ENCODE results near the gene ZCCHC4. TPM values are rescaled to one million over a fixed set of nuclear protein-coding genes. Genes with fewer than 3 reads are reported as not detected.
"Not testable (repeated sequence)": the region's sequence is repeated elsewhere in the genome, so short reads cannot be mapped to it uniquely, and the experiment has no call there.

Gene ZCCHC4
- polyA plus RNA-seq, 1 donor (not counting 4 experiments of a cell fraction or from before 2014, with no cell fraction given) = 10.8 TPM

DNA sequence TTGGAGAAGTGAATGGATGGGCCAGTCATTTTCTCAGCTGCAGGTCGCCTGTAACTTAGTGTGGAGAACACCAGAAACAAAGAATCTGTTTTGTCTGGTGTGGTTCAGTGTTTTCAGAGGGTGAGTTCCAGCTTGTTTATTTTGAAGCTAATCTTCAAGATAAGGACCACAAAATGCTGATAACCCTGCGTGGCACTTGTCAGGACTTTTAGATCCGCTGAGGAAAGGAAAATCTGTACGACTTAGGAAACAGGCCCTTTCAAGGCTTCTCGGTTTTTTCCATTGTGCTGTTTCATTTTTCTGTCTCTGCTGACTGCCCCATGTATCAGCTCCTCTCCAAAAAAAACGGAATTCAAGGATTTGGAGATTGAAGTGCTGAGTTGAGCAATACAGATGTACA, 55.7 kb downstream of the ZCCHC4 start:
- no peak overlapping the region for H3K27ac ChIP-seq (ENCODE audit: control insufficient read depth, insufficient read depth, low read length)
- DNase-seq (ENCODE audit: low read depth, low spot score) = no peak
- no peaks in the 10 kb centered on the region for H4K20me1 ChIP-seq (ENCODE audit: control insufficient read depth, extremely low read depth, insufficient read depth, low read length)
- no peaks in the 10 kb centered on the region for H3K27me3 ChIP-seq (ENCODE audit: control insufficient read depth, extremely low read depth, insufficient read depth, low read length)
- TF ChIP-seq, protein P1, sequence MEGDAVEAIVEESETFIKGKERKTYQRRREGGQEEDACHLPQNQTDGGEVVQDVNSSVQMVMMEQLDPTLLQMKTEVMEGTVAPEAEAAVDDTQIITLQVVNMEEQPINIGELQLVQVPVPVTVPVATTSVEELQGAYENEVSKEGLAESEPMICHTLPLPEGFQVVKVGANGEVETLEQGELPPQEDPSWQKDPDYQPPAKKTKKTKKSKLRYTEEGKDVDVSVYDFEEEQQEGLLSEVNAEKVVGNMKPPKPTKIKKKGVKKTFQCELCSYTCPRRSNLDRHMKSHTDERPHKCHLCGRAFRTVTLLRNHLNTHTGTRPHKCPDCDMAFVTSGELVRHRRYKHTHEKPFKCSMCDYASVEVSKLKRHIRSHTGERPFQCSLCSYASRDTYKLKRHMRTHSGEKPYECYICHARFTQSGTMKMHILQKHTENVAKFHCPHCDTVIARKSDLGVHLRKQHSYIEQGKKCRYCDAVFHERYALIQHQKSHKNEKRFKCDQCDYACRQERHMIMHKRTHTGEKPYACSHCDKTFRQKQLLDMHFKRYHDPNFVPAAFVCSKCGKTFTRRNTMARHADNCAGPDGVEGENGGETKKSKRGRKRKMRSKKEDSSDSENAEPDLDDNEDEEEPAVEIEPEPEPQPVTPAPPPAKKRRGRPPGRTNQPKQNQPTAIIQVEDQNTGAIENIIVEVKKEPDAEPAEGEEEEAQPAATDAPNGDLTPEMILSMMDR (optimal IDR thresholded peaks at IDR 0.05 in 1 of 3, IDR thresholded peaks at IDR 0.05 in 1 of 3, conservative IDR thresholded peaks at IDR 0.05 in 1 of 3; ENCODE audit: extremely low read depth in 1 of 3, insufficient read depth in 2 of 3, low read length in 3 of 3) = no peak
- TF ChIP-seq EZH2 (IDR thresholded peaks at IDR 0.05; ENCODE audit: low read length) = no peak
- no peaks in the 10 kb centered on the region for H3K9me1 ChIP-seq (ENCODE audit: control insufficient read depth, extremely low read depth, insufficient read depth, low read length)
- no peaks in the 10 kb centered on the region for H3K9me3 ChIP-seq (ENCODE audit: control insufficient read depth, low read depth, low read length)
- H3K4me1 ChIP-seq (ENCODE audit: control insufficient read depth, extremely low read depth, insufficient read depth, low read length) = no peaks in the 10 kb centered on the region
- H2AFZ ChIP-seq (ENCODE audit: control insufficient read depth, low read length) = no peak overlapping the region
- FAIRE-seq = no peak
- dilution Hi-C loops (cut with MboI; ENCODE audit: extremely low pct_ligation_motif_present, low sequenced_read_pairs) = no loop called here
- H3K4me2 ChIP-seq (ENCODE audit: control insufficient read depth, extremely low read depth, insufficient read depth, low read depth, low read length) = no peak overlapping the region
- no peak overlapping the region for H3K4me3 ChIP-seq (ENCODE audit: control insufficient read depth in 2 of 3, extremely low read depth in 1 of 3, insufficient read depth in 2 of 3, low read depth in 1 of 3, low read length in 3 of 3)
- no peaks in the 10 kb centered on the region for H3K79me2 ChIP-seq (ENCODE audit: control insufficient read depth, insufficient read depth, low read length)
- H3K36me3 ChIP-seq (ENCODE audit: control insufficient read depth in 2 of 2, extremely low read depth in 1 of 2, insufficient read depth in 2 of 2, low read length in 2 of 2) = peaks cover 4 to 7% of the 10 kb centered on the region in 2 experiments
- H3K9ac ChIP-seq (ENCODE audit: control insufficient read depth, extremely low read depth, insufficient read depth, low read length) = no peak overlapping the region

DNA sequence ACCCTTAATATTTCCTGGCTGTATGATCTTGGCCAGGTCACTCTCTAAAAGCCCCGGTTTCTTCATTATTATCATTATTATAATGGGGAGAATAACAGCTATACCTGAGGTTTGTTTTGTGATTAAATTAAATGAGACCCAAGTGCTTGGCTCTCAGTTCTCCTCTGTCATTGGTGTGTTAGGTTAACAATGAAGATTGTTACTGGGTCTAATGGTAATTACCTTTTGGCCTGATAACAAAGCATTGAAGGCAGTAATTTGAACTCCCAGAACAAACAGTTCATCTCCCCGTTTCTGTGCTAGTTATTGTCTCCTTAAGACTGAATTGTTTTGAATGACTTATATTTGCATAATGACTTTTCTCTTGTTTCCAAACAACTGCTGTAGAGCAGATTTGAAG, 57.7 kb downstream of the ZCCHC4 start:
- DNase-seq (ENCODE audit: low read depth, low spot score) (no peak), FAIRE-seq (no peak)
- Histone ChIP-seq H4K20me1 (ENCODE audit: control insufficient read depth, extremely low read depth, insufficient read depth, low read length) (no peaks in the 10 kb centered on the region), H3K27ac (ENCODE audit: control insufficient read depth, insufficient read depth, low read length) (no peak overlapping the region), H3K4me3 (ENCODE audit: control insufficient read depth in 2 of 3, extremely low read depth in 1 of 3, insufficient read depth in 2 of 3, low read depth in 1 of 3, low read length in 3 of 3) (no peak overlapping the region), H2AFZ (ENCODE audit: control insufficient read depth, low read length) (no peak overlapping the region), H3K4me2 (ENCODE audit: control insufficient read depth, extremely low read depth, insufficient read depth, low read depth, low read length) (no peak overlapping the region), H3K9ac (ENCODE audit: control insufficient read depth, extremely low read depth, insufficient read depth, low read length) (no peak overlapping the region), H3K9me3 (ENCODE audit: control insufficient read depth, low read depth, low read length) (no peaks in the 10 kb centered on the region), H3K4me1 (ENCODE audit: control insufficient read depth, extremely low read depth, insufficient read depth, low read length) (no peaks in the 10 kb centered on the region), H3K27me3 (ENCODE audit: control insufficient read depth, extremely low read depth, insufficient read depth, low read length) (no peaks in the 10 kb centered on the region), H3K9me1 (ENCODE audit: control insufficient read depth, extremely low read depth, insufficient read depth, low read length) (no peaks in the 10 kb centered on the region), H3K36me3 (ENCODE audit: control insufficient read depth in 2 of 2, extremely low read depth in 1 of 2, insufficient read depth in 2 of 2, low read length in 2 of 2) (peaks cover 4 to 7% of the 10 kb centered on the region in 2 experiments), H3K79me2 (ENCODE audit: control insufficient read depth, insufficient read depth, low read length) (no peaks in the 10 kb centered on the region)
- dilution Hi-C loops (cut with MboI; ENCODE audit: extremely low pct_ligation_motif_present, low sequenced_read_pairs) = no loop called here
- TF ChIP-seq EZH2 (IDR thresholded peaks at IDR 0.05; ENCODE audit: low read length) = no peak
- TF ChIP-seq, protein P1 (optimal IDR thresholded peaks at IDR 0.05 in 1 of 3, IDR thresholded peaks at IDR 0.05 in 1 of 3, conservative IDR thresholded peaks at IDR 0.05 in 1 of 3; ENCODE audit: extremely low read depth in 1 of 3, insufficient read depth in 2 of 3, low read length in 3 of 3) = no peak

GRCh38 chr4:25372549-25372948, 60.0 kb downstream of the ZCCHC4 start:
- H3K9me3 ChIP-seq (ENCODE audit: control insufficient read depth, low read depth, low read length); H3K9me1 ChIP-seq (ENCODE audit: control insufficient read depth, extremely low read depth, insufficient read depth, low read length); H3K4me2 ChIP-seq (ENCODE audit: control insufficient read depth, extremely low read depth, insufficient read depth, low read depth, low read length); DNase-seq (ENCODE audit: low read depth, low spot score); FAIRE-seq; dilution Hi-C loops (cut with MboI; ENCODE audit: extremely low pct_ligation_motif_present, low sequenced_read_pairs); H4K20me1 ChIP-seq (ENCODE audit: control insufficient read depth, extremely low read depth, insufficient read depth, low read length); H3K4me3 ChIP-seq (ENCODE audit: control insufficient read depth in 2 of 3, extremely low read depth in 1 of 3, insufficient read depth in 2 of 3, low read depth in 1 of 3, low read length in 3 of 3); H3K4me1 ChIP-seq (ENCODE audit: control insufficient read depth, extremely low read depth, insufficient read depth, low read length); H3K27me3 ChIP-seq (ENCODE audit: control insufficient read depth, extremely low read depth, insufficient read depth, low read length); H2AFZ ChIP-seq (ENCODE audit: control insufficient read depth, low read length); H3K79me2 ChIP-seq (ENCODE audit: control insufficient read depth, insufficient read depth, low read length); H3K9ac ChIP-seq (ENCODE audit: control insufficient read depth, extremely low read depth, insufficient read depth, low read length); H3K27ac ChIP-seq (ENCODE audit: control insufficient read depth, insufficient read depth, low read length); H3K36me3 ChIP-seq (ENCODE audit: control insufficient read depth in 2 of 2, extremely low read depth in 1 of 2, insufficient read depth in 2 of 2, low read length in 2 of 2): not testable (repeated sequence)

All from keratinocyte (primary cell).